ENCODE measurements around the gene NEUROG3. TPM values are rescaled to one million over a fixed set of nuclear protein-coding genes. Genes with fewer than 3 reads are reported as not detected.

NEUROG3 gene
- total and polyA plus RNA-seq, 2 of the 8 experiments (the other 6 are each of a cell fraction or from before 2014, with no cell fraction given) = 0.45 TPM; not detected in 1

DNA sequence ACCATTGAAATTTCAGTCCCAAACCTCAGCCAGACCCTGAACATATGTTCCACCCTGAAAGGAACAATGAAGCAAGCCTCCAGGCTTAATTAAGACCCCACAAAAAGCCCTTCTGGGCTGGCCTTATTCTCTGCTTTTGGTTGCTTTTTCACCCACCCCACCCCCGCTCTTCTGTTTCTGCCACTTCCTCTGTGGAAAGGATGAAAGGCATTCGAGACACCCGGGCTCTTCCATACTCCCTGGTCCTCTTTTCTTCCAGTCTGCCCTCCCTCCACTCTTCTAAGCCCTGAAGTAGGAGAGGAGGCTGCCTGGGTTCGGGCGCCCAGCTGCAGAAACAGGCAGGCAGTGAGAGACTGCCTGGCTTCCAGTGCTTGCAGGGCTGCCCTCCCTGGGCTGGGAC lies 47.4 kb upstream of the NEUROG3 start:
- no peak overlapping the region for H2BK5ac ChIP-seq (ENCODE audit: low read depth, low read length)
- 0 out of 7 replicates have a peak, but pooled peaks cover 0 to 2% (median 0%) of the 10 kb centered on the region in 4 experiments for H3K27me3 ChIP-seq (replicated peaks in 1 of 4; ENCODE audit: control insufficient read depth in 3 of 4, extremely low read depth in 1 of 4, insufficient read depth in 3 of 4, low read length in 3 of 4)
- no peaks in the 10 kb centered on the region for H3K79me2 ChIP-seq (ENCODE audit: control insufficient read depth in 1 of 2, insufficient read depth in 2 of 2, low read length in 2 of 2)
- no peak overlapping the region for H2BK15ac ChIP-seq (ENCODE audit: low read length)
- no peak overlapping the region for H4K5ac ChIP-seq (ENCODE audit: insufficient read length, low read depth, low read length)
- FAIRE-seq (no peak), DNase-seq (ENCODE audit: low read depth in 1 of 2, low spot score in 2 of 2) (no peak)
- no peaks in the 10 kb centered on the region for H3K36me3 ChIP-seq (ENCODE audit: control insufficient read depth in 2 of 4, insufficient read depth in 4 of 4, low read length in 3 of 4)
- no peak overlapping the region for H3K23ac ChIP-seq (ENCODE audit: insufficient read length)
- H3K4ac ChIP-seq (replicated peaks; ENCODE audit: insufficient read length, low read depth, low read length) = no peak overlapping the region
- CTCF ChIA-PET (ENCODE audit: partially characterized antibody) = interaction anchor here (1.0 to 5.2 kb wide), 4 partner anchors 8 to 104 kb away, joined by 3 to 30 read pairs (median 4); no protein-coding TSS in a partner anchor
- no peaks in the 10 kb centered on the region for H4K20me1 ChIP-seq (replicated peaks in 1 of 2; ENCODE audit: control insufficient read depth in 1 of 2, insufficient read depth in 2 of 2, low read length in 2 of 2)
- H2BK12ac ChIP-seq (ENCODE audit: low read depth, low read length) = no peak overlapping the region
- H3K23me2 ChIP-seq (ENCODE audit: low read depth, low read length) = no peaks in the 10 kb centered on the region
- no peak overlapping the region for H3K4me2 ChIP-seq (ENCODE audit: insufficient read depth in 1 of 2, low read depth in 2 of 2, low read length in 2 of 2)
- H4K8ac ChIP-seq (ENCODE audit: extremely low read depth, insufficient read depth, low read length) = no peak overlapping the region
- H3K18ac ChIP-seq (ENCODE audit: extremely low read depth, low read length) = no peak overlapping the region
- H3K9ac ChIP-seq (replicated peaks in 1 of 4; ENCODE audit: extremely low read depth in 1 of 4, low read depth in 3 of 4, low read length in 3 of 4) = no peak overlapping the region
- H2BK120ac ChIP-seq (replicated peaks; ENCODE audit: low read depth, low read length) = no peak overlapping the region
- no peak overlapping the region for H3K56ac ChIP-seq (replicated peaks; ENCODE audit: insufficient read length, low read depth, low read length)
- H3K4me1 ChIP-seq (replicated peaks in 1 of 4; ENCODE audit: control insufficient read depth in 3 of 4, insufficient read depth in 4 of 4, low read length in 3 of 4) = no peaks in the 10 kb centered on the region
- no peak overlapping the region for H2BK20ac ChIP-seq (ENCODE audit: low read length)
- no peak overlapping the region for H3K4me3 ChIP-seq (ENCODE audit: extremely low read depth in 1 of 4, insufficient read depth in 2 of 4, low read depth in 3 of 4, low read length in 4 of 4)
- H3K79me1 ChIP-seq (ENCODE audit: low read depth, low read length) = no peaks in the 10 kb centered on the region
- H3K27ac ChIP-seq (ENCODE audit: low read depth, low read length) = no peak overlapping the region
- POLR2A ChIA-PET (ENCODE audit: partially characterized antibody) = interaction anchor here (0.7 to 0.9 kb wide), 2 partner anchors 9 to 14 kb away, joined by 3 to 4 read pairs; no protein-coding TSS in a partner anchor
- H3K9me3 ChIP-seq (ENCODE audit: insufficient read depth in 2 of 2, low read depth in 1 of 2, low read length in 1 of 2) = peaks cover 2 to 3% of the 10 kb centered on the region in 2 experiments; a peak in 1 of 4 replicates
- 94% methylated on average over 5 of the region's 5 CpGs; no CpG with 5 or more reads in 1 of the 2 experiments for WGBS, 2 experiments (ENCODE audit: extremely low coverage in 1 of 2, insufficient coverage in 1 of 2, insufficient read length in 1 of 2, insufficient replicate concordance in 2 of 2, low coverage in 1 of 2, low lambda C conversion rate in 2 of 2, missing lambda C conversion rate in 1 of 2)
- H3K14ac ChIP-seq (ENCODE audit: insufficient read length) = no peak overlapping the region
- H4K91ac ChIP-seq (replicated peaks; ENCODE audit: insufficient read length, low read length) = no peak overlapping the region
- H2AK5ac ChIP-seq (ENCODE audit: low read depth, low read length) = no peak overlapping the region
- H2AFZ ChIP-seq (ENCODE audit: low read length) = no peak overlapping the region
- no peak for TF ChIP-seq CREB1 (IDR thresholded peaks at IDR 0.05)
- no peak for TF ChIP-seq EP300 (IDR thresholded peaks at IDR 0.05; ENCODE audit: borderline replicate concordance in 1 of 2, low read depth in 2 of 2, low read length in 2 of 2)
- no peak for TF ChIP-seq RXRA (IDR thresholded peaks at IDR 0.05; ENCODE audit: insufficient read depth, low read depth, low read length)
- no peak for TF ChIP-seq BRCA1 (IDR thresholded peaks at IDR 0.05; ENCODE audit: low read depth, low read length)
- TF ChIP-seq, protein P1, sequence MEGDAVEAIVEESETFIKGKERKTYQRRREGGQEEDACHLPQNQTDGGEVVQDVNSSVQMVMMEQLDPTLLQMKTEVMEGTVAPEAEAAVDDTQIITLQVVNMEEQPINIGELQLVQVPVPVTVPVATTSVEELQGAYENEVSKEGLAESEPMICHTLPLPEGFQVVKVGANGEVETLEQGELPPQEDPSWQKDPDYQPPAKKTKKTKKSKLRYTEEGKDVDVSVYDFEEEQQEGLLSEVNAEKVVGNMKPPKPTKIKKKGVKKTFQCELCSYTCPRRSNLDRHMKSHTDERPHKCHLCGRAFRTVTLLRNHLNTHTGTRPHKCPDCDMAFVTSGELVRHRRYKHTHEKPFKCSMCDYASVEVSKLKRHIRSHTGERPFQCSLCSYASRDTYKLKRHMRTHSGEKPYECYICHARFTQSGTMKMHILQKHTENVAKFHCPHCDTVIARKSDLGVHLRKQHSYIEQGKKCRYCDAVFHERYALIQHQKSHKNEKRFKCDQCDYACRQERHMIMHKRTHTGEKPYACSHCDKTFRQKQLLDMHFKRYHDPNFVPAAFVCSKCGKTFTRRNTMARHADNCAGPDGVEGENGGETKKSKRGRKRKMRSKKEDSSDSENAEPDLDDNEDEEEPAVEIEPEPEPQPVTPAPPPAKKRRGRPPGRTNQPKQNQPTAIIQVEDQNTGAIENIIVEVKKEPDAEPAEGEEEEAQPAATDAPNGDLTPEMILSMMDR (IDR thresholded peaks at IDR 0.05; ENCODE audit: control extremely low read depth in 1 of 3, insufficient read depth in 1 of 3, low read depth in 1 of 3, low read length in 3 of 3) = no peak
- no peak for TF ChIP-seq TAF1 (IDR thresholded peaks at IDR 0.05; ENCODE audit: low read depth, low read length)
- no peak for TF ChIP-seq TCF12 (IDR thresholded peaks at IDR 0.05; ENCODE audit: low read depth, low read length)
- no peak for TF ChIP-seq RBBP5 (IDR thresholded peaks at IDR 0.05; ENCODE audit: borderline replicate concordance, low read depth, low read length)
- TF ChIP-seq POLR2A (IDR thresholded peaks at IDR 0.05; ENCODE audit: control extremely low read depth in 1 of 2, low read depth in 2 of 2, low read length in 2 of 2) = no peak
- no peak for TF ChIP-seq EZH2 (IDR thresholded peaks at IDR 0.05; ENCODE audit: low read depth, low read length, severe bottlenecking)
- TF ChIP-seq TAF7 (optimal IDR thresholded peaks at IDR 0.05; ENCODE audit: borderline replicate concordance, low read depth, low read length) = no peak
